Common myeloid progenitor, CD34-positive (primary cell): ENCODE measurements around the gene PRKN.

Experiments used
- CTCF ChIA-PET: fragments of 350-600 bp; sonication (Branson Sonifier 250); formaldehyde crosslinking; loops from one replicate; lab custom pipeline; 2021; ENCODE audit warnings: antibody characterized with exemption; lab: Charles Lee
- POLR2A ChIA-PET: fragments of 350-600 bp; sonication (Branson Sonifier 250); formaldehyde crosslinking; loops from one replicate; lab custom pipeline; 2021; ENCODE audit warnings: antibody characterized with exemption; lab: Charles Lee
- DNase-seq, 3 donors: peaks; one replicate each; pipeline versions ENCODE4 v3.0.0 to v3.0.0-alpha.2; 2013
- H3K27ac ChIP-seq, 2 experiments: 1 replicate in 1 of 2; 2 replicates in 1 of 2; pipeline ENCODE4 v1.7.0; 2013; ENCODE audit warnings: inconsistent platforms in 2 of 2, low read length in 2 of 2, mild to moderate bottlenecking in 2 of 2, low read depth in 1 of 2, moderate library complexity in 1 of 2; ENCODE audit not compliant: severe bottlenecking in 2 of 2, insufficient read depth in 1 of 2, poor library complexity in 1 of 2
- H3K27me3 ChIP-seq, 5 experiments: replicated peaks in 2 of 5; 1 replicate in 3 of 5; 2 replicates in 2 of 5; pipeline versions ENCODE4 v1.6.1 to v1.7.0; 2013; ENCODE audit warnings: low read length in 4 of 5, mild to moderate bottlenecking in 2 of 5, moderate library complexity in 2 of 5, inconsistent platforms in 1 of 5; ENCODE audit not compliant: insufficient read depth in 5 of 5, control insufficient read depth in 4 of 5
- H3K36me3 ChIP-seq, 4 experiments: 1 replicate in 2 of 4; 2 replicates in 2 of 4; pipeline versions ENCODE4 v1.6.1 to v1.7.0; 2013; ENCODE audit warnings: low read length in 3 of 4, control low read depth in 1 of 4, mild to moderate bottlenecking in 1 of 4; ENCODE audit not compliant: control insufficient read depth in 4 of 4, insufficient read depth in 4 of 4
- H3K4me1 ChIP-seq, 4 experiments: 1 replicate in 3 of 4; 2 replicates in 1 of 4; pipeline versions ENCODE4 v1.6.1 to v1.7.1; 2013; ENCODE audit warnings: low read length in 3 of 4, mild to moderate bottlenecking in 3 of 4, control low read depth in 1 of 4, inconsistent platforms in 1 of 4, moderate library complexity in 1 of 4; ENCODE audit not compliant: control insufficient read depth in 4 of 4, insufficient read depth in 4 of 4; ENCODE audit errors: control extremely low read depth in 1 of 4
- H3K4me3 ChIP-seq, 7 experiments: 1 replicate in 4 of 7; 2 replicates in 3 of 7; pipeline versions ENCODE4 v1.5.1 to v1.7.0; 2013; ENCODE audit warnings: mild to moderate bottlenecking in 7 of 7, low read length in 6 of 7, moderate library complexity in 6 of 7, inconsistent platforms in 2 of 7, low read depth in 2 of 7, control low read depth in 1 of 7; ENCODE audit not compliant: insufficient read depth in 4 of 7, control insufficient read depth in 1 of 7; ENCODE audit errors: extremely low read depth in 1 of 7
- H3K9me3 ChIP-seq, 5 experiments: 1 replicate in 4 of 5; 2 replicates in 1 of 5; pipeline versions ENCODE4 v1.6.1 to v1.7.1; 2013; ENCODE audit warnings: low read length in 4 of 5, mild to moderate bottlenecking in 2 of 5, inconsistent platforms in 1 of 5, low read depth in 1 of 5, moderate library complexity in 1 of 5; ENCODE audit not compliant: control insufficient read depth in 4 of 5, insufficient read depth in 2 of 5; ENCODE audit errors: control extremely low read depth in 1 of 5
- WGBS: methylation state at CpG from one replicate; pipeline ENCODE4 v1.1.5; 2013; ENCODE audit not compliant: insufficient coverage; 5-methylcytosine and 5-hydroxymethylcytosine counted together

PRKN gene

DNA sequence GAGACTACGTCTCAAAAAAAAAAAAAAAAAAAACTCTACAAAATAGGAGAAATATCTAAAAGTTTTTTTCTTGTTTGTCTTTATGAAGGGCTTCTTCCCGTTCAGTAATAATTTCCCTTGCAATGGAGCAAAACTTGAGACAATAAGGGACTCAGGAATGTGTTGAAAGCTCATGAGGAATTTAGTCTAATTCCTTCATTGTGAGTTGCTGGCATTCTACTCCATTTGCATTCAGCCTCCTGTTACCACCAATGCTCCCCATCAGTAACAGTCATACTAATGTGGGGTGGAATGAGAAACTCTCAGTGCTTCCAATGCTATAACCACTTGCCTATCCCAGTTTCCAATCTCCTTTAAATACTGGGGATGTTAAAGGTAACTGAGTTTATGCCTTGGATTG is 877.0 kb downstream of the PRKN start:
- H3K27me3 ChIP-seq, result no peaks in the 10 kb centered on the region
- H3K9me3 ChIP-seq, result no peaks in the 10 kb centered on the region
- H3K27ac ChIP-seq, result no peak overlapping the region
- no peak for DNase-seq
- CTCF ChIA-PET, result interaction anchor here (1.0 kb wide), 1 partner anchor 102 kb away, joined by 3 read pairs; no protein-coding TSS in a partner anchor
- WGBS, result 83% methylated on average over 1 of the region's 2 CpGs
- no peaks in the 10 kb centered on the region for H3K36me3 ChIP-seq
- H3K4me1 ChIP-seq, result no peaks in the 10 kb centered on the region
- H3K4me3 ChIP-seq, result no peak overlapping the region
- POLR2A ChIA-PET, result no interaction called here

DNA sequence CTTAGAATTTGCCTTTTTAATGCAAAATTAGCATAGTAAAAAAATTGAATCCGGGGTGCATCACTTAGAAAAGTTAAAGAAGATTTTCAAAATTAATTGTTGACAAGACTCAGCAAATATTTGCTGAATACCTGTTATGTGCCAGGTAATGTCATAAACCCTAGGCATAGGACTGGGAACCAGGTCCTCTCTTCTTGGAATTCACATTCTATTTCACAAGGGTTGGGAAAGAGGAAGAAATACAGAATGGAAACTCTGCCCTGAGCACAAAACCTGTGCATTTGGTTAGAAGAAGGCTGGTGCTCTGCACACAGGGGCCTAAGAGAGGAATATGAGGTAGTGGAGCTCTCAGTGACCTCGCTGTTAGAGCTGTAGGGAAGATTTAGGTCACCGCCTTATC is 879.9 kb downstream of the PRKN start:
- no peaks in the 10 kb centered on the region for H3K9me3 ChIP-seq
- H3K4me1 ChIP-seq, result no peaks in the 10 kb centered on the region
- CTCF ChIA-PET, result no interaction called here
- 94% methylated on average over 3 of the region's 3 CpGs for WGBS
- H3K27ac ChIP-seq, result no peak overlapping the region
- no peaks in the 10 kb centered on the region for H3K27me3 ChIP-seq
- POLR2A ChIA-PET, result no interaction called here
- no peaks in the 10 kb centered on the region for H3K36me3 ChIP-seq
- DNase-seq, result no peak
- no peak overlapping the region for H3K4me3 ChIP-seq

DNA sequence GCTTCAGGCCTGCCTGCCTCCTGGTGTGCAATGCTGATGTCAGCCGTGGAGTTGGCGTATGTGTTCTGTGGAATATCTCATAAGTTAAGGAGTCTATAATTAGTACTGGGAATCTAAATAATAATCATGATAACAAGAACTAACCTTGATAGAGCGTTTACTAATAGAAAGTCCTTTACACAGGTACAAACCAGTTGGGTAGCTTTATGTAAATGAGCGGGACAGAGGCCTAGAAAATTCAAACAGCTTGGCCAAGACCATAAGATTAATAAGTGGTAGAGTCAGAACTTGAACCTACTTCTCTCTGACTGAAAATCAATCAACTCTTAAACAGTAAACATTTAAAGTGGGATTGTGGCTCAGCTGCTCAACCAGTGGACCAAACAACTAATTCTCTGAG is 882.8 kb downstream of the PRKN start:
- POLR2A ChIA-PET, result no interaction called here
- Histone ChIP-seq H3K4me1 (no peaks in the 10 kb centered on the region), H3K4me3 (no peak overlapping the region), H3K27ac (no peak overlapping the region), H3K36me3 (no peaks in the 10 kb centered on the region), H3K9me3 (no peaks in the 10 kb centered on the region), H3K27me3 (no peaks in the 10 kb centered on the region)
- DNase-seq, result no peak
- no CpG with 5 or more reads among the region's 4 CpGs for WGBS
- CTCF ChIA-PET, result interaction anchor here (0.7 to 1.0 kb wide), 3 partner anchors 8 to 49 kb away, joined by 3 read pairs; no protein-coding TSS in a partner anchor

DNA sequence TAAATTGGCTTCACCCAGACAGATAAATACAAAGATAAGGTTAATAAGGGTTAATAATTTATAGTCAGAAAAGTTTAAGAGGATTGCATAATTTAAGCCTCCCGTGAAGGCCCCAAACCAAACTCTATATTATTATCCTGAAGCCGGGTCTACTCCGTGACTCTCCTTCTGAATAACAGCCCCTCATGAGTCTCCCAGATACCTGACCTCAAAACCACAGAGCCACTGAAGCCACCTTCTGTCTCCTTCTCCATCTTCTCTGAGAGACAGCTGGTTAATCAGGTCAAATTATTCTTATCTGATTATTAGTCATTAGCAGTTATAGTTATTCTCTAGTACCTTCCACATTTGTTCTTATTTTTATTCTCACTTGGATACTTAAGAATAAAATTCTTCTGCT is 884.5 kb downstream of the PRKN start:
- no peak overlapping the region for H3K4me3 ChIP-seq
- H3K27me3 ChIP-seq, result no peaks in the 10 kb centered on the region
- no peak overlapping the region for H3K27ac ChIP-seq
- DNase-seq, result peak in 2 of 3 donors; percentile 52 to 61
- ChIA-PET CTCF (interaction anchor here (1.2 kb wide), 1 partner anchor 27 kb away, joined by 3 read pairs; no protein-coding TSS in a partner anchor), POLR2A (no interaction called here)
- H3K4me1 ChIP-seq, result peaks cover 0 to 9% (median 4%) of the 10 kb centered on the region in 4 experiments
- no peaks in the 10 kb centered on the region for H3K9me3 ChIP-seq
- no peaks in the 10 kb centered on the region for H3K36me3 ChIP-seq
- WGBS, result 50% methylated on average over 2 of the region's 3 CpGs

DNA sequence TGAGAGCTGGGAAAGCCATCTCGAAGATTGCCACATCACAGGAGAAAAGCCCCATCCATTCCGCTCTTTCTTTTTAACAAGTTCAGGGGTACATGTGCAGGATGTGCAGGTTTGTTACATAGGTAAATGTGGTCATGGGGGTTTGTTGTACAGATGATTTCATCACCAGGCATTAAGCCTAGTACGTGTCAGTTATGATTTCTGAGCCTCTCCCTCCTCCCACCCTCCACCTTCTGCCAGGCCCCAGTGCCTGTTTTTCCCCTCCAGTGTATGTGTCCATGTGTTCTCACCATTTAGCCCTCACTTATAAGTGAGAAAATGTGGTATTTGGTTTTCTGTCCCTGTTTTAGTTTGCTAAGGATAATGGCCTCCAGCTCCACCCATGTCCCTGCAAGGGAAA is 887.2 kb downstream of the PRKN start:
- ChIA-PET CTCF (interaction anchor here (3.4 kb wide), 1 partner anchor 10 kb away, joined by 16 read pairs; no protein-coding TSS in a partner anchor), POLR2A (no interaction called here)
- Histone ChIP-seq H3K9me3 (no peaks in the 10 kb centered on the region), H3K36me3 (no peaks in the 10 kb centered on the region), H3K27me3 (no peaks in the 10 kb centered on the region), H3K27ac (no peak overlapping the region), H3K4me1 (peaks cover 12 to 30% (median 25%) of the 10 kb centered on the region in 4 experiments), H3K4me3 (no peak overlapping the region)
- WGBS, result no CpG with 5 or more reads among the region's 3 CpGs
- no peak for DNase-seq

DNA sequence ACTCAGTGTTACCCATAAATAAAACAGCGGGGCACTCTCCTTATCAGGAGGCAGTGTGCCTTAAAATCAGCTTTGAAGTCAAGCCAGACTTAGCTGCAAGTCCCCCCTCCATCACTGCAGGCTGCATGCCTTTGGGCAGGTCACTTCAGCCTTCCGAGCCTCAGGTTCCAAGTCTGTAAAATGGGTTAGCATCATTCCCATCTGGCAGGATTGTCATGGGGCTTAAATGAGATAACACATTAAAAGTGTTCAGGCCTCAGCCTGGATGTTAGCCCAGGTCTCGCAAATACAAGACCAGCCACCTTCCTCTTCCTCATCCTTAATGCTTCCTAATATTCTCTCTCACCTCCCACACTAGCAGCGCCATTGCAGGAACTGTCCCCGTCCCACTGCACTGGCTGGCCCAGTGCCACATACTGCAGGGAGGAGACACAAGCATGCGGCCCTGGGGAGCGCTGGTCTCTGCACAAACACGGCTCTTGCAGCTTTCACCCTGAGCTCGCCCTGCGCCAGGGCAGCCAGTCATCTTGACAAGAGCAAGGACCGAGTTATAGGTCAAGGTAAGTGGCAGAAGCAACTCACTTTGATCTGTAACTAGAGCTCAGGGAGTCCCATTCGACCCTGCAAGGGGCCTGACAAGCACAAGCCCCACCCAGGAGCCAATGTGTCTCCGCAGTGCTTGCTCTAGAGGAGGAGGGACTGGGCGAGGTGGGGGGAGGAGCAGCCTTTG is 889.1 kb downstream of the PRKN start:
- POLR2A ChIA-PET, result no interaction called here
- Histone ChIP-seq H3K9me3 (no peaks in the 10 kb centered on the region), H3K4me3 (no peak overlapping the region), H3K4me1 (peaks cover 12 to 34% (median 29%) of the 10 kb centered on the region in 4 experiments), H3K27me3 (no peaks in the 10 kb centered on the region), H3K36me3 (no peaks in the 10 kb centered on the region), H3K27ac (no peak overlapping the region)
- no peak for DNase-seq
- CTCF ChIA-PET, result interaction anchor here (0.9 to 4.3 kb wide), 8 partner anchors 8 to 898 kb away, joined by 3 to 16 read pairs (median 4); no protein-coding TSS in a partner anchor
- WGBS, result 96% methylated on average over 14 of the region's 14 CpGs

DNA sequence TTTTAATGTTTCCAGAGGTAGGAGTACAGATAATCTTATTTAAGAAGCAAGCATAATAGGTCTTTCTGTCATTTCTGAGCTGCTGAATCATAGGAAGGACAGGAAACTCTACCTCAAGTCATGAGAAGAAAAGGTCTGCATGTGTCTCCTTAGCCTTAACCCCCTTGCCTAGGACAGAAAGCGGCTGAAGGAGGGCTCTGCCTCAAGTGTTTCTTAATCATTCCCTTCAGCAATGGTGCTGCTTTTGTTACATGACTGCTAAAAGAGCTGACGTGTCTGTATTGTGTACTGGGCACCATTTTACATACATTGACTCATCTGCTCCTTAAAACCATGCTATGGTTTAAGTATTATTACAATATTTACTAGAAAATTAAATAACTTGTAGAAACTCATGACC is 889.7 kb downstream of the PRKN start:
- CTCF ChIA-PET, result interaction anchor here (0.8 to 4.3 kb wide), 7 partner anchors 8 to 899 kb away, joined by 3 to 16 read pairs (median 4); no protein-coding TSS in a partner anchor
- Histone ChIP-seq H3K27ac (no peak overlapping the region), H3K27me3 (no peaks in the 10 kb centered on the region), H3K36me3 (no peaks in the 10 kb centered on the region), H3K4me3 (no peak overlapping the region), H3K9me3 (no peaks in the 10 kb centered on the region), H3K4me1 (peaks cover 12 to 37% (median 31%) of the 10 kb centered on the region in 4 experiments)
- POLR2A ChIA-PET, result no interaction called here
- WGBS, result 40% methylated on average over 1 of the region's 2 CpGs
- peak in 2 of 3 donors; percentile 47 to 64 for DNase-seq
